Occipital lobe (tissue), 2 donors: ENCODE measurements around the gene NPIPA2. TPM values are rescaled to one million over a fixed set of nuclear protein-coding genes. Genes with fewer than 3 reads are reported as not detected.
"Not testable (repeated sequence)": the region's sequence is repeated elsewhere in the genome, so short reads cannot be mapped to it uniquely, and the experiment has no call there.

ENCODE experiments used
- DNase-seq: peaks from one replicate; lab custom pipeline; 2025; lab: John Stamatoyannopoulos, UW
- total RNA-seq: library from RNA; depleted of rRNA; stranded (reverse); fragments of >200 nt; gene quantifications from one replicate; pipeline ENCODE4 v1.2.3, GENCODE V29; 2014

Gene NPIPA2
- not detected for total RNA-seq

GRCh38 chr16:14742273-14743128 lies at the start of gene NPIPA2:
Gene NPIPA2 (plus strand): TSS chr16:14742533. CDS start chr16:14748066, 5,533 bp downstream.
- not testable (repeated sequence) for DNase-seq

GRCh38 chr16:14694129-14694528 lies 48.2 kb upstream of the NPIPA2 start, which contains the start of gene PLA2G10:
Gene PLA2G10 (minus strand): TSS chr16:14694308. CDS start chr16:14694229, 79 bp downstream.
- DNase-seq = not testable (repeated sequence)

- not testable (repeated sequence) for DNase-seq
Measured at GRCh38 chr16:14701859-14702258, 40.5 kb upstream of the NPIPA2 start.

GRCh38 chr16:14702672-14703071 lies 39.7 kb upstream of the NPIPA2 start:
- not testable (repeated sequence) for DNase-seq

- DNase-seq = not testable (repeated sequence)
Measured at GRCh38 chr16:14703156-14704011, 38.9 kb upstream of the NPIPA2 start, which contains the start of gene NPIPA3. Gene NPIPA3 (plus strand): TSS chr16:14703411. CDS start chr16:14708944, 5,533 bp downstream.

- not testable (repeated sequence) for DNase-seq
Measured at GRCh38 chr16:14733233-14733632, 9.1 kb upstream of the NPIPA2 start.

- DNase-seq = not testable (repeated sequence)
Measured at GRCh38 chr16:14740832-14741385, 1.4 kb upstream of the NPIPA2 start.

GRCh38 chr16:14741794-14742193 lies 539 bp upstream of the NPIPA2 start:
- not testable (repeated sequence) for DNase-seq

GRCh38 chr16:14773654-14774053 lies 31.3 kb downstream of the NPIPA2 start:
- DNase-seq = not testable (repeated sequence)

GRCh38 chr16:14775624-14776023 lies 33.3 kb downstream of the NPIPA2 start:
- DNase-seq = not testable (repeated sequence)

GRCh38 chr16:14776763-14777162 lies 34.4 kb downstream of the NPIPA2 start:
- not testable (repeated sequence) for DNase-seq

- not testable (repeated sequence) for DNase-seq
Measured at GRCh38 chr16:14779368-14779877, 37.1 kb downstream of the NPIPA2 start.

- not testable (repeated sequence) for DNase-seq
Measured at GRCh38 chr16:14786180-14786579, 43.8 kb downstream of the NPIPA2 start.

GRCh38 chr16:14789577-14789976 lies 47.2 kb downstream of the NPIPA2 start:
- not testable (repeated sequence) for DNase-seq

GRCh38 chr16:14790320-14790956 lies 48.1 kb downstream of the NPIPA2 start:
- not testable (repeated sequence) for DNase-seq

GRCh38 chr16:14792914-14793313 lies 50.6 kb downstream of the NPIPA2 start:
- not testable (repeated sequence) for DNase-seq

- DNase-seq = not testable (repeated sequence)
Measured at GRCh38 chr16:14797558-14797957, 55.2 kb downstream of the NPIPA2 start.

- DNase-seq = not testable (repeated sequence)
Measured at GRCh38 chr16:14803577-14803976, 61.2 kb downstream of the NPIPA2 start.

- DNase-seq = not testable (repeated sequence)
Measured at GRCh38 chr16:14807184-14807678, 64.9 kb downstream of the NPIPA2 start.

GRCh38 chr16:14813890-14814289 lies 71.6 kb downstream of the NPIPA2 start:
- DNase-seq = not testable (repeated sequence)
